GM12891 (cell line): ENCODE results near the gene STARD4.

ENCODE experiments used
- POLR2A ChIP-seq: IDR thresholded peaks from 2 replicates; pipeline ENCODE4 v1.6.1; 2011; ENCODE audit warnings: low read depth, low read length, control low read depth
- POLR2AphosphoS5 ChIP-seq: IDR thresholded peaks from 2 replicates; pipeline ENCODE4 v1.6.1; 2011; ENCODE audit warnings: low read depth, low read length, control low read depth
- POU2F2 ChIP-seq: IDR thresholded peaks from 2 replicates; pipeline ENCODE4 v1.6.1; 2011; ENCODE audit warnings: low read depth, mild to moderate bottlenecking, control low read depth, low read length, moderate library complexity
- SPI1 ChIP-seq: IDR thresholded peaks from 2 replicates; pipeline ENCODE4 v1.6.1; 2011; ENCODE audit warnings: low read depth, low read length, control low read depth
- TAF1 ChIP-seq: IDR thresholded peaks from 2 replicates; pipeline ENCODE4 v1.6.1; 2011; ENCODE audit warnings: low read depth, low read length, control low read depth

GRCh38 chr5:111486926-111487325 lies 25.4 kb downstream of the STARD4 start:
- no peak for TF ChIP-seq POLR2A
- no peak for TF ChIP-seq POLR2AphosphoS5
- TF ChIP-seq SPI1 = no peak
- TF ChIP-seq TAF1 = no peak
- TF ChIP-seq POU2F2 = no peak
